ENCODE results near the gene RASGRP4. TPM values are rescaled to one million over a fixed set of nuclear protein-coding genes. Genes with fewer than 3 reads are reported as not detected.
"Not testable (repeated sequence)": the region's sequence is repeated elsewhere in the genome, so short reads cannot be mapped to it uniquely, and the experiment has no call there.

Gene RASGRP4
- total and polyA plus RNA-seq, 2 donors from 2014 or later: 0.80 to 3.6 TPM

- DNase-seq (no peak), FAIRE-seq (no peak)
- Histone ChIP-seq H3K36me3 (ENCODE audit: control insufficient read depth in 2 of 3, insufficient read depth in 3 of 3, low read length in 3 of 3) (no peaks in the 10 kb centered on the region), H3K27me3 (ENCODE audit: control insufficient read depth, insufficient read depth, low read length) (no peaks in the 10 kb centered on the region), H3K4me1 (ENCODE audit: control insufficient read depth in 2 of 3, insufficient read depth in 2 of 3, low read depth in 1 of 3, low read length in 3 of 3) (peaks cover 0 to 2% (median under 1%) of the 10 kb centered on the region in 3 donors), H3K4me3 (ENCODE audit: low read length in 3 of 3) (no peak overlapping the region), H3K9me3 (ENCODE audit: control insufficient read depth in 2 of 3, insufficient read depth in 1 of 3, low read length in 3 of 3) (no peaks in the 10 kb centered on the region), H3K9ac (ENCODE audit: low read length in 3 of 3) (no peak overlapping the region), H3K27ac (ENCODE audit: low read depth in 2 of 2, low read length in 2 of 2) (no peak overlapping the region)
- intact Hi-C loops (cut with DNase I): no loop called here
- TF ChIP-seq CTCF (IDR thresholded peaks at IDR 0.05; ENCODE audit: borderline replicate concordance, extremely low read depth, insufficient read depth): no peak
These were observed 55.7 kb downstream of the RASGRP4 start for GRCh38 chr19:38370299-38370698.

GRCh38 chr19:38369584-38369983 is 56.4 kb downstream of the RASGRP4 start:
- Histone ChIP-seq H3K9ac (ENCODE audit: low read length in 3 of 3) (no peak overlapping the region), H3K27ac (ENCODE audit: low read depth in 2 of 2, low read length in 2 of 2) (no peak overlapping the region), H3K27me3 (ENCODE audit: control insufficient read depth, insufficient read depth, low read length) (no peaks in the 10 kb centered on the region), H3K36me3 (ENCODE audit: control insufficient read depth in 2 of 3, insufficient read depth in 3 of 3, low read length in 3 of 3) (no peaks in the 10 kb centered on the region), H3K9me3 (ENCODE audit: control insufficient read depth in 2 of 3, insufficient read depth in 1 of 3, low read length in 3 of 3) (no peaks in the 10 kb centered on the region), H3K4me3 (ENCODE audit: low read length in 3 of 3) (no peak overlapping the region), H3K4me1 (ENCODE audit: control insufficient read depth in 2 of 3, insufficient read depth in 2 of 3, low read depth in 1 of 3, low read length in 3 of 3) (no peaks in the 10 kb centered on the region)
- TF ChIP-seq CTCF (IDR thresholded peaks at IDR 0.05; ENCODE audit: borderline replicate concordance, extremely low read depth, insufficient read depth): no peak
- DNase-seq (no peak), FAIRE-seq (no peak)
- intact Hi-C loops (cut with DNase I): no loop called here

DNA sequence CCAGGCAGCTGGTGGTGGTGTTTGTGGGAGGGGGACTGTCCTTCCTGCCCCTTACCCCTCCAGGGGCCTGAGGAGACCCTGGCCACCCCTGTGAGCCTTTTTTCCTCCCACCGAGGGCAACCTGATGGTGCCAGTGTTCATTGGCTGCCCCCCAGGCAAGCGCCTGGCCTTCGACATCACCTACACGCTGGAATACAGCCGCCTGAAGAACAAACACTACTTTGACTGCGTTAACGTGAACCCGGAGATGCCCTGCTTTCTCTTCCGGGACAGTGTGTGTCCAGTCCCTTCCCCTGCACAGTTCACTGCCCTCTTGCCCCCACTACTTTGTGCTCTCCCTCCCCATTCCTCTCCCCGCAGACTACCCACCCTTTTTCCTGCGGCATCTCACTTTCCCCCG is 59.0 kb downstream of the RASGRP4 start:
- Histone ChIP-seq H3K27me3 (ENCODE audit: control insufficient read depth, insufficient read depth, low read length) (no peaks in the 10 kb centered on the region), H3K9me3 (ENCODE audit: control insufficient read depth in 2 of 3, insufficient read depth in 1 of 3, low read length in 3 of 3) (no peaks in the 10 kb centered on the region), H3K4me1 (ENCODE audit: control insufficient read depth in 2 of 3, insufficient read depth in 2 of 3, low read depth in 1 of 3, low read length in 3 of 3) (no peaks in the 10 kb centered on the region), H3K9ac (ENCODE audit: low read length in 3 of 3) (no peak overlapping the region), H3K27ac (ENCODE audit: low read depth in 2 of 2, low read length in 2 of 2) (no peak overlapping the region), H3K4me3 (ENCODE audit: low read length in 3 of 3) (no peak overlapping the region), H3K36me3 (ENCODE audit: control insufficient read depth in 2 of 3, insufficient read depth in 3 of 3, low read length in 3 of 3) (no peaks in the 10 kb centered on the region)
- DNase-seq (peak in 1 of 5 donors; percentile 53), FAIRE-seq (no peak)
- no peak for TF ChIP-seq CTCF (IDR thresholded peaks at IDR 0.05; ENCODE audit: borderline replicate concordance, extremely low read depth, insufficient read depth)
- intact Hi-C loops (cut with DNase I): no loop called here

DNA sequence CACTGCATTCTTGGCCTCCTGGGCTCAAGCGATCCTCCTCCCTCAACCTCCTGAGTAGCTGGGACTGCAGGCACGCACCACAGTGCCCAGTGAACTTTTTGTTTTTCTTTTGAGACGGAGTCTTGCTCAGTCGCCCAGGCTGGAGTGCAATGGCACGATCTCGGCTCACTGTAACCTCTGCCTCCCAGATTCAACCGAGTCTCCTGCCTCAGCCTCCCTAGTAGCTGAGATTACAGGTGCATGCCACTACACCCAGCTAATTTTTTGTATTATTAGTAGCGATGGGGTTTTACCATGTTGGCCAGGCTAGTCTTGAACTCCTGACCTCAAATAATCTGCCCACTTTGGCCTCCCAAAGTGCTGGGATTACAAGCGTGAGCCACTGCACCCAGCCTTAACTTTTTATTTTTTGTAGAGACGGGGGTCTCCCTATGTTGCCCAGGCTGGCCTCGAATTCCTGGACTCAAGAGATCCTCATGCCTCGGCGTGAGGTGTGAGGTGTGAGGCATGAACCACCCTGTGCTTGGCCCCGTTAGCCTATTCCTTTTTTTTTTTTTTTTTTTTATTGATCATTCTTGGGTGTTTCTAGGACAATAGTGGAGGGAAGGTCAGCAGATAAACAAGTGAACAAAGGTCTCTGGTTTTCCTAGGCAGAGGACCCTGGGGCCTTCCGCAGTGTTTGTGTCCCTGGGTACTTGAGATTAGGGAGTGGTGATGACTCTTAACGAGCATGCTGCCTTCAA is 62.9 kb downstream of the RASGRP4 start:
- DNase-seq; H3K9me3 ChIP-seq (ENCODE audit: control insufficient read depth in 2 of 3, insufficient read depth in 1 of 3, low read length in 3 of 3); H3K4me1 ChIP-seq (ENCODE audit: control insufficient read depth in 2 of 3, insufficient read depth in 2 of 3, low read depth in 1 of 3, low read length in 3 of 3); H3K27ac ChIP-seq (ENCODE audit: low read depth in 2 of 2, low read length in 2 of 2); H3K9ac ChIP-seq (ENCODE audit: low read length in 3 of 3); H3K27me3 ChIP-seq (ENCODE audit: control insufficient read depth, insufficient read depth, low read length); FAIRE-seq; H3K36me3 ChIP-seq (ENCODE audit: control insufficient read depth in 2 of 3, insufficient read depth in 3 of 3, low read length in 3 of 3); H3K4me3 ChIP-seq (ENCODE audit: low read length in 3 of 3); intact Hi-C loops (cut with DNase I): not testable (repeated sequence)

Measured in kidney (tissue), 14 donors.